Panc1 (cell line): Measurements from ENCODE around the gene CD164L2.

Experiments used
- TF ChIP-seq, protein P1 (sequence below): fragments of 450-650 bp; IDR thresholded peaks from 2 replicates; pipeline ENCODE4 v1.5.1; 2017; ENCODE audit warnings: mild to moderate bottlenecking
- TF ChIP-seq, protein P2 (sequence below), 2 experiments: IDR thresholded peaks; 2 replicates each; pipeline ENCODE4 v1.6.1; 2011 to 2012; ENCODE audit warnings: low read depth in 2 of 2, control low read depth in 1 of 2, low read length in 1 of 2, mild to moderate bottlenecking in 1 of 2, moderate library complexity in 1 of 2; ENCODE audit not compliant: insufficient read depth in 1 of 2

DNA sequence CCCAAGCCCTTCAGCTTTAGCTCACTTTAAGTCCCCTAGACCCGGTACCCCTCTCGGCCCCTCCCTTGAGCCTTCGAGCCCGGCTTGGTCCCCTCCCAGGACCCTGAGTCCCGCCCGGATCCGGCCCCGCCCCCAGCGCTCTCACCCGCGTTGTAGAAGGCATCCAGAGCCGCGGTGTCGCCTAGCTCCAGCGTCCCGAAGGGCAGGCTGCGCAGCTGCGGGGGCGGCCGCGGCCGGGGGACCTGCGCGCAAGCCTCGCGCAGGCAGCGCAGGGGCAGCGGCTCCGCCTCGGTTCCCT is 17.1 kb downstream of the CD164L2 start:
- TF ChIP-seq, protein P1, sequence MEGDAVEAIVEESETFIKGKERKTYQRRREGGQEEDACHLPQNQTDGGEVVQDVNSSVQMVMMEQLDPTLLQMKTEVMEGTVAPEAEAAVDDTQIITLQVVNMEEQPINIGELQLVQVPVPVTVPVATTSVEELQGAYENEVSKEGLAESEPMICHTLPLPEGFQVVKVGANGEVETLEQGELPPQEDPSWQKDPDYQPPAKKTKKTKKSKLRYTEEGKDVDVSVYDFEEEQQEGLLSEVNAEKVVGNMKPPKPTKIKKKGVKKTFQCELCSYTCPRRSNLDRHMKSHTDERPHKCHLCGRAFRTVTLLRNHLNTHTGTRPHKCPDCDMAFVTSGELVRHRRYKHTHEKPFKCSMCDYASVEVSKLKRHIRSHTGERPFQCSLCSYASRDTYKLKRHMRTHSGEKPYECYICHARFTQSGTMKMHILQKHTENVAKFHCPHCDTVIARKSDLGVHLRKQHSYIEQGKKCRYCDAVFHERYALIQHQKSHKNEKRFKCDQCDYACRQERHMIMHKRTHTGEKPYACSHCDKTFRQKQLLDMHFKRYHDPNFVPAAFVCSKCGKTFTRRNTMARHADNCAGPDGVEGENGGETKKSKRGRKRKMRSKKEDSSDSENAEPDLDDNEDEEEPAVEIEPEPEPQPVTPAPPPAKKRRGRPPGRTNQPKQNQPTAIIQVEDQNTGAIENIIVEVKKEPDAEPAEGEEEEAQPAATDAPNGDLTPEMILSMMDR, result no peak
- TF ChIP-seq, protein P2, sequence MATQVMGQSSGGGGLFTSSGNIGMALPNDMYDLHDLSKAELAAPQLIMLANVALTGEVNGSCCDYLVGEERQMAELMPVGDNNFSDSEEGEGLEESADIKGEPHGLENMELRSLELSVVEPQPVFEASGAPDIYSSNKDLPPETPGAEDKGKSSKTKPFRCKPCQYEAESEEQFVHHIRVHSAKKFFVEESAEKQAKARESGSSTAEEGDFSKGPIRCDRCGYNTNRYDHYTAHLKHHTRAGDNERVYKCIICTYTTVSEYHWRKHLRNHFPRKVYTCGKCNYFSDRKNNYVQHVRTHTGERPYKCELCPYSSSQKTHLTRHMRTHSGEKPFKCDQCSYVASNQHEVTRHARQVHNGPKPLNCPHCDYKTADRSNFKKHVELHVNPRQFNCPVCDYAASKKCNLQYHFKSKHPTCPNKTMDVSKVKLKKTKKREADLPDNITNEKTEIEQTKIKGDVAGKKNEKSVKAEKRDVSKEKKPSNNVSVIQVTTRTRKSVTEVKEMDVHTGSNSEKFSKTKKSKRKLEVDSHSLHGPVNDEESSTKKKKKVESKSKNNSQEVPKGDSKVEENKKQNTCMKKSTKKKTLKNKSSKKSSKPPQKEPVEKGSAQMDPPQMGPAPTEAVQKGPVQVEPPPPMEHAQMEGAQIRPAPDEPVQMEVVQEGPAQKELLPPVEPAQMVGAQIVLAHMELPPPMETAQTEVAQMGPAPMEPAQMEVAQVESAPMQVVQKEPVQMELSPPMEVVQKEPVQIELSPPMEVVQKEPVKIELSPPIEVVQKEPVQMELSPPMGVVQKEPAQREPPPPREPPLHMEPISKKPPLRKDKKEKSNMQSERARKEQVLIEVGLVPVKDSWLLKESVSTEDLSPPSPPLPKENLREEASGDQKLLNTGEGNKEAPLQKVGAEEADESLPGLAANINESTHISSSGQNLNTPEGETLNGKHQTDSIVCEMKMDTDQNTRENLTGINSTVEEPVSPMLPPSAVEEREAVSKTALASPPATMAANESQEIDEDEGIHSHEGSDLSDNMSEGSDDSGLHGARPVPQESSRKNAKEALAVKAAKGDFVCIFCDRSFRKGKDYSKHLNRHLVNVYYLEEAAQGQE (IDR thresholded peaks at IDR 0.05; ENCODE audit: insufficient read depth in 1 of 2, low read depth in 2 of 2, low read length in 1 of 2), result no peak
